GM10266 (cell line): ENCODE data around the gene HS3ST5.

Experiments
- DNase-seq: peaks from one replicate; pipeline ENCODE4 v3.0.0; 2012; ENCODE audit errors: extremely low spot score
- TF ChIP-seq, protein P1 (sequence below): IDR thresholded peaks from 2 replicates; pipeline ENCODE4 v1.5.1; 2012; ENCODE audit warnings: mild to moderate bottlenecking, low read depth; ENCODE audit not compliant: control insufficient read depth, insufficient read depth; ENCODE audit errors: missing control alignments

The HS3ST5 gene

DNA sequence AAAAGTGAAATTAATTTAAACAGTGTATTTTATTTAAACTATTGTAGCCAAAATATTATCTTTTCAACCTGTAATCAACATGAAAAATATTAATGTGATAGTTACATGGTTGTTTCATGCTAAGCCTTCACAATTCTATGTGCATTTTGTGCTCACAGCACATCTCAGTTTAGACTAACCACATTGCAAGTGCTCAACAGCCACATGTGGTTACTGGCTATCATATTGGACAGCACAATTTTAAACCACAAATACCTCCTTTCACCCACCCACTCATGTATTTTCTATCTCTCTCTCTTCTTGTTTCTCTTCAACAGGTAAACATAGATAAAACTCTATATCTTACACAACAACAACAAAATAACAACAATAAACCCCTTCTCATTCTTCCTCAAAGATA is 12.5 kb upstream of the HS3ST5 start:
- DNase-seq: no peak
- TF ChIP-seq, protein P1, sequence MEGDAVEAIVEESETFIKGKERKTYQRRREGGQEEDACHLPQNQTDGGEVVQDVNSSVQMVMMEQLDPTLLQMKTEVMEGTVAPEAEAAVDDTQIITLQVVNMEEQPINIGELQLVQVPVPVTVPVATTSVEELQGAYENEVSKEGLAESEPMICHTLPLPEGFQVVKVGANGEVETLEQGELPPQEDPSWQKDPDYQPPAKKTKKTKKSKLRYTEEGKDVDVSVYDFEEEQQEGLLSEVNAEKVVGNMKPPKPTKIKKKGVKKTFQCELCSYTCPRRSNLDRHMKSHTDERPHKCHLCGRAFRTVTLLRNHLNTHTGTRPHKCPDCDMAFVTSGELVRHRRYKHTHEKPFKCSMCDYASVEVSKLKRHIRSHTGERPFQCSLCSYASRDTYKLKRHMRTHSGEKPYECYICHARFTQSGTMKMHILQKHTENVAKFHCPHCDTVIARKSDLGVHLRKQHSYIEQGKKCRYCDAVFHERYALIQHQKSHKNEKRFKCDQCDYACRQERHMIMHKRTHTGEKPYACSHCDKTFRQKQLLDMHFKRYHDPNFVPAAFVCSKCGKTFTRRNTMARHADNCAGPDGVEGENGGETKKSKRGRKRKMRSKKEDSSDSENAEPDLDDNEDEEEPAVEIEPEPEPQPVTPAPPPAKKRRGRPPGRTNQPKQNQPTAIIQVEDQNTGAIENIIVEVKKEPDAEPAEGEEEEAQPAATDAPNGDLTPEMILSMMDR: no peak

DNA sequence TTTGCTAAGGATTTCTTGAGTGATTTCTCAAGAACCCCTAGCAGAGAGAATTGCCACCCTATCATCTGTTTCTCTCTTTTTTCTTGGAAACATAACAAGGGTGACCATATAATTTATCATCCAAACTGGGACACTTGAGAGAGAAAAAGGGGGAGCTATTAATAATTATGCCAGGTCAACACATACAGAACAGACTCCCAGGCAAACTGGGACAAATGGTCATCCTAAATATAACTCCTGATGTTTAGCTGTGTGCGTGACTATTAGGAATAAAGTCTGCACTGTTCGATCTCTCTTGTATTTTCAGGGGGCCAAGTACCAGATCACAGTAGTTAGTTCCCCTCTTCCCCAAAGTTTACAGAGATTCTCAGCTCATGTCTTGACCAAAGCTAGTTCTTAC is 11.7 kb upstream of the HS3ST5 start:
- TF ChIP-seq, protein P1: no peak
- DNase-seq: no peak

DNA sequence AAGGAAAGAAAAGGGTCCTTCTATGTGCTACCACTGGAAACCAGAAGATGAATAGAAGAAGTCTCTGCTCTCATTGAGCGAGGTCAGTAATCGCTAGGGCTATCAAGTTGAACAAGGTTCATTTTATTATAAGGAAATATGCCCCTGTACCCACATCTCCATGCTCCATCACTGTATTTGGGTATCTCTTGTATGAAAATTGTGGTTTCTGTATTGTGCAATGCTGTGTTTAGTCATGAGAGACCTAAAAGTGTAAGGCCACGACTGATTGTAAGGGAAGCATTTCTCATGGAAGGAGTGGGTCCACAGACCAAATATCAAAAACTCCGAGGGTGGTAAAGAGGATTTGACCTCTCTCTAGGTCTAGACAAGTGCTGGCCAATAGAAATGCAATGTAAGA is 3.6 kb upstream of the HS3ST5 start:
- DNase-seq: no peak
- TF ChIP-seq, protein P1: no peak

DNA sequence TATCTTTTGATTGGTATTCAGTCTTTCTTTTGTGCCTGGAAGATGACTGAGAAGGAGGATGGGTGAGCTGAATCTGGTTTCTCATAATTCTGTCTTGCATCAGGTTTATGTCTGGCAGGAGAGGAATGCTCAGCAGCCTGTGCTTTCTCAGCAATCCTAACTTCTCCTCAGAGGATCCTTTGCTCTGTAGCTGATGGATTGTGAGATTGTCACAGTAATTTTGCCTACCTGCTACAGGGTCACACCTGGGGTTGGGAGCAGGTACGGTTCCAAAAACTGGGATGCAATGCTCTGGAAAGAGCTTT is 2.1 kb upstream of the HS3ST5 start:
- TF ChIP-seq, protein P1: no peak
- no peak for DNase-seq

DNA sequence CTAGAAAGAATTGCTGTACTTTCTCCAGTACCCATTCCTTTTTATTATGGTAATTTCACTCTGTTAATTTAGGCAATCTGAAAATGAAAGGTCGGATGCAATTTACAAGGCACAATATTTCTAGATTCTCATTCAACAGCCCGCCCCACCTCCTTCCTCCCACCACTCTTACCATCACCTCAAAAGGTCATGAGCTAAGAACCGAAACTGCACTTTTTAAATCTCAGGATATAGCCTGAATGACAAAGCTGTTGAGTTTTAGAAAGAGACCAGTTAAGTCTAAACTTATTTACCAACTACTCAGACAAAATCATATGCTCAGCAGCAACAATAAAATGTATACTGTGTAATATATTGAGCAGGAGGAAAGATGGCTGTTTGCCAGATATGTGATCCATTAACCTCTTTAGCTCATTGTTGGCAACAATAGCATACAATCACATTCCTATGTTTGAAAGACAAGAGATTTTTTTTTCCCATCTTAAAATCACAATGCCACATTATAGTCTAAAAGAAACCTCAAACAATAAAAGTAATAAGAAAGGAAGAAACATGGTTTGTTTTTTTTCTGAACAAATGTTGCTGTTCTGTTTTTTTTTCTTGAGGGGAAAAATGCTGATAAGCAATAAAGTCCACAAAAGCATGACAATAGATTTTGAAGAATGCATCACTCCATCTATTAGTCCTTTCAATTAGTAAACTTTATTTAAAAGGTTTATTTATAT is 1.6 kb upstream of the HS3ST5 start:
- peak; percentile 15 for DNase-seq
- TF ChIP-seq, protein P1: no peak

DNA sequence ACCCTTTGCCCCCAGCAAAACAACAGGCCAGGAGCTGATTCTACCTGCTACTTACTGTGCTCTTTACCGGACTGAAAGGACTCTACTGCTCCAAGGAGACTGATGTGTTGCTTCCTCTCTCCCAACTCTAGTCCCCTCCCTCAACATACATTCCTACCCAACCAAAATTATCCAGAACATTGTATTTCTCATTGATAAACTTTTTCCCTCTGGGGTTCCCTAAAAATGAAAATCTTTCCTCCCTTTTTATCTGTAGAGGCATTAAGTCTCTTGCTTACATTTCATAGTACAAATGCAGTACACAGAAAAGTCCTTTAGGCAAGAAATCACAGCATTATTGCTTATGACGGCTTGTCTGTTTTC is 940 bp upstream of the HS3ST5 start:
- TF ChIP-seq, protein P1: no peak
- DNase-seq: no peak

DNA sequence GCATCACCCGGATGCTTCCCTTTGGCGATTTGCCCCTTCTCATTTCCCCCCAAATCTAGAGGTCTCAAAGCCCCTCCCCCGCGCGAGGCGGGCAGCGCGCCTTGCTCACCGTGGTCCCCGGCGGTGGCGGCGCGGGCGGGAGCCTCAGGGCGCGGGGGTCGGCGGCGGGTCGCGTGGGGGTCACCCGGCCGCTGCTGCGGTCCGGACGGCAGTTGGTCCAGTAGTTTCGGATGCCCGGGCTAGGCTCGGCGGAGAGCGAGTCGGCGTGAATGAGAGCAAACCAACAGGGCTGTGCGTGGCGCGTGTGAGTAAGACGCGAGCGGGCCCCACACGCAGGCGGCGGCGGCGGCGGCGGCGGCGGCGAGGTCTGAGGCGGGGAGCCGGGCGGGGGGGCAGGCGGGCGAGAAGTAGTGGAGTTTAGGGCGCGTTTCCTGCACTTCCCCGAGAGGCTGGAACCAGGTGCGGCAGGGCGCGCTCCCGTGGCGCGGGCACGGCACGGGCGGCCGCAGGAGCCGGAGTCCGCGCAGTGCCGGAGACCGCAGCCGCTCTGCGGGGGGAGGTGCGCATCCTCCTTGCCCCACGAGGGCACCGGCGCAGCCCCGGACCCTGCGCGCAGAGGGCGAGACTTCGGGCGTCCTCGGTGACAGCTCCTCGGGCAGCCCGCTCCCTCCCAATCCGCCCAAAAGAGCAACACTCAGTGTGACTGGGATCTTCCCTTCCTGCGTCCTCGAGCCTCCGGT is 567 bp downstream of the HS3ST5 start:
- TF ChIP-seq, protein P1: no peak
- DNase-seq: peak; percentile 35
